H1 (cell line): ENCODE measurements around the gene SLC39A11. TPM values are rescaled to one million over a fixed set of nuclear protein-coding genes. Genes with fewer than 3 reads are reported as not detected.

ENCODE experiments used
- POLR2A ChIP-seq, 2 experiments: IDR thresholded peaks; 1 replicate in 1 of 2; 2 replicates in 1 of 2; pipeline ENCODE4 v1.6.1; 2011; ENCODE audit warnings: low read depth in 2 of 2, low read length in 2 of 2, mild to moderate bottlenecking in 2 of 2; ENCODE audit errors: control extremely low read depth in 1 of 2
- polyA plus RNA-seq, 7 experiments: library from polyadenylated mRNA; depleted of rRNA in 3 of 7; stranded (reverse) in 5 of 7; unstranded in 2 of 7; fragments of >200 nt in 5 of 7; fragments of 200-250 nt in 2 of 7; gene quantifications; 1 replicate in 5 of 7; 2 replicates in 1 of 7; 4 replicates in 1 of 7; pipeline versions ENCODE4 v1.2.1 to v1.2.3, GENCODE V29; 2011 to 2013; ENCODE audit warnings: missing spikeins in 2 of 7, mixed read lengths in 2 of 7
- total RNA-seq: library from RNA; stranded (reverse); fragmentation: NEBNext Ultra II Directional; extraction: Animal tissue kit (Norgen Biotek cat#: 25700); gene quantifications from 2 replicates; pipeline ENCODE4 v1.2.1, GENCODE V29; 2021

SLC39A11 gene
- total and polyA plus RNA-seq, 2 of the 8 experiments (the other 6 are each of a cell fraction or from before 2014, with no cell fraction given), result 12.2 to 19.6 TPM

DNA sequence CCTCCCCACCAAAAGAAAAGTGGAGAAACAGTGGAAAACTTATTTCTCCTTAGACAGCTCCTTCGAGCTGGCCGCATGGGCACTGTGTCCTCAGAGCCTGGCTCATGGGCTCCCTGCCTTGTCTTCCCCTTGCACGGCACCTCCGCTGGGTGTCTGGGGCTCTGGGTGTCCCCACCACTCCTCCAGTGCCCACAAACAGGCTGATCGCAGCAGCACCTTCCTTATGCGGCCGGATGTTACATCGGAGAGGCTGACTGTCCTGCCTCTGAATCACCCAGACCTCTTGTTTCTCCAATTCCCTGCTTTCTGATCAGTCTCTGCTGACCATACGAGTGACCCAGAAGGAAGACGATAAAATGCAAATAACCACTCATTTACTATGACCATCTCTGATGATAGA is 121.7 kb downstream of the SLC39A11 start (continued):
- TF ChIP-seq POLR2A (IDR thresholded peaks at IDR 0.05; ENCODE audit: control extremely low read depth in 1 of 2, low read depth in 2 of 2, low read length in 2 of 2), result no peak
